Measurements from ENCODE around the gene GATAD2A.

DNA sequence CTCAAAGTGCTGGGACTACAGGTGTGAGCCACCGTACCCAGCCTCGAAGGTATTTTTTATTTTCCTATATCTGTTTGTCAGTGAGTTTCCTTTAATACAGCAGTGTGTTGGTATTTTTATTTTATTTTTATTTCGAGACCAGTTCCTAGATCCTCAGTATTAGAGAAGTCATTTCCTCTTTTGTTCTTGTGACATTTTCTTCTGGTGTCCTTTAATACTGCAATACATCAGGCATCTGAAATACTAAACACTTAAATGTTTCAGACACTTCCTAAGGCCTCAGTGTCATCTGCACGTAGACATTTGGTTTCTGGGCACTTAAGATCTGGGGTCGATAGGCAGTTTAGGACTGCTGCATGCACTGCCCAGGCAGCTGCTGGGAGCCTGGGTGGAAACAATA is 22.5 kb downstream of the GATAD2A start:
- TF ChIP-seq, protein P1, sequence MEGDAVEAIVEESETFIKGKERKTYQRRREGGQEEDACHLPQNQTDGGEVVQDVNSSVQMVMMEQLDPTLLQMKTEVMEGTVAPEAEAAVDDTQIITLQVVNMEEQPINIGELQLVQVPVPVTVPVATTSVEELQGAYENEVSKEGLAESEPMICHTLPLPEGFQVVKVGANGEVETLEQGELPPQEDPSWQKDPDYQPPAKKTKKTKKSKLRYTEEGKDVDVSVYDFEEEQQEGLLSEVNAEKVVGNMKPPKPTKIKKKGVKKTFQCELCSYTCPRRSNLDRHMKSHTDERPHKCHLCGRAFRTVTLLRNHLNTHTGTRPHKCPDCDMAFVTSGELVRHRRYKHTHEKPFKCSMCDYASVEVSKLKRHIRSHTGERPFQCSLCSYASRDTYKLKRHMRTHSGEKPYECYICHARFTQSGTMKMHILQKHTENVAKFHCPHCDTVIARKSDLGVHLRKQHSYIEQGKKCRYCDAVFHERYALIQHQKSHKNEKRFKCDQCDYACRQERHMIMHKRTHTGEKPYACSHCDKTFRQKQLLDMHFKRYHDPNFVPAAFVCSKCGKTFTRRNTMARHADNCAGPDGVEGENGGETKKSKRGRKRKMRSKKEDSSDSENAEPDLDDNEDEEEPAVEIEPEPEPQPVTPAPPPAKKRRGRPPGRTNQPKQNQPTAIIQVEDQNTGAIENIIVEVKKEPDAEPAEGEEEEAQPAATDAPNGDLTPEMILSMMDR (IDR thresholded peaks at IDR 0.05) = no peak
- no peak for TF ChIP-seq POLR2AphosphoS5 (IDR thresholded peaks at IDR 0.05)
- no peak for TF ChIP-seq POLR2A (IDR thresholded peaks at IDR 0.05)

Measured in stomach (tissue), 4 donors.